HG03521 (cell line): ENCODE measurements around the gene CTNNA2.

Experiments
- ATAC-seq: cut with Tn5 transposase; IDR thresholded peaks from one replicate; pipeline ENCODE4 v1.9.1; 2021; ENCODE audit warnings: mild to moderate bottlenecking, moderate library complexity; ENCODE audit not compliant: unreplicated experiment

CTNNA2 gene

DNA sequence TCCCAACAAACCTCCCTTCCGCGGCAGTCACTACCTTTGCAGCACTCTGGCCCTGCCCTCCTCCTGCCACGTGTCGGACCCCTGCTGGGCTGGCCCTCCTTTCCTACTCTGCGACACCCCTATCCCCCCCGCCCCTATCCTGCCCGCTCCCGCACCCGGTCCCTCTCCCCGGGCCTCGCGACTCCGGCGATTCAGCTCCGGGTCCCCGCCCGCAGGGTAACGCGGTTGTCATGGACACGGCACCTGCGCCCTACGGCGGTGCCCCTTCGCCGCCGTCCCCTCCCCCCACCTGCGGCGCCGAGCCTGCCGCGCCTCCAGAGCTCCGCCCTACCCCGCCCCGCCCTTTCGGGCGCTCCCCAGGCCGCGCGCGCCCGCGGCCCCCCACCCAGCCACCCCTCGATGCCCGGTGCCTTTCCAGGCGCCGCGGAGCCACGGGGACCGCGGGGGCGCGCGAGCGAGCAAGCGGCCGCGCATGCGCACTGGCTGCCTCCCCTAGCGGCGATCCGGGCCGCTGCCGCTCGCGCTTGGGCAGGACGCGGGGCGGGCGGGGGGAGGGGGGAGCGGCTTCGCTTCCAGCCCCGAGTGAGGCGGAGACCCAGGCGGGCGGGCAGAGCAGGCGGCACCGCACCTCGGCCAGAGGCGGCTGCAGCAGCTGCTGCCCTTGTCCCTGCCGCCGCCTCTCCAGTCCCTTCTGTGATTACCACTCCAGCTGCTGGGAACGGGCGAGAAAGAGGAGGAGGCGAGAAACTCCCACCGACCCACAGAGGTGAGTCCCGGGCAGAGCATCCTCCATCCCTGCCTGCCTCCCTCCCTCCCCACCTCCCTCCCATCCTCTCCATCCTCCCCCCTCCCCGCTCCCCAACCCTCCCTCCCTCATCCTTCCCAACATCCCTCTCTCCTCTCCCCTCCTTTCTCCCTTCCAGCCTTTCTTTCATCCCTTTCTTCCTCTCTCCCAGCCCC lies at the start of gene CTNNA2:
TSS of gene CTNNA2 (plus strand) at position 610 of the 960 bp plus-strand sequence.
- ATAC-seq, result peak; percentile 71

DNA sequence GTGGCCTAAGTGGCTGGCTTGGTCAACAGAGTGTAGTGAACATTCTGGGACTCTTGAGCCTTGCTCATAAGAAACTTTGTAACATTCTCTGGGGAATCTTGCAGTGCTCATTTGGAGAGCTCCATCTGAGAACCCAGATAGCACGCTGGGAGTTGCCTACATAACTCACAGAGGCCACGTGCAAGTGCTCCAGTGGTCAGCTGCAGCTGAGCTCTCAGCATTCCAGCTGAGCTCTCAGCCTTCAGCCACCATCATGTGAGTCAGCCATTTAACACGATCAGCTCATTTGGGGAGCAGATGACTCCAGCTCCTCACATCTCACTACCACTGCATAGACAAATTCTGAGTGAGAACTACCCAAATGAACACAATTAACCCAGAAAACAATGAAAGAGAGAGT lies 25.5 kb upstream of the CTNNA2 start:
- no peak for ATAC-seq

DNA sequence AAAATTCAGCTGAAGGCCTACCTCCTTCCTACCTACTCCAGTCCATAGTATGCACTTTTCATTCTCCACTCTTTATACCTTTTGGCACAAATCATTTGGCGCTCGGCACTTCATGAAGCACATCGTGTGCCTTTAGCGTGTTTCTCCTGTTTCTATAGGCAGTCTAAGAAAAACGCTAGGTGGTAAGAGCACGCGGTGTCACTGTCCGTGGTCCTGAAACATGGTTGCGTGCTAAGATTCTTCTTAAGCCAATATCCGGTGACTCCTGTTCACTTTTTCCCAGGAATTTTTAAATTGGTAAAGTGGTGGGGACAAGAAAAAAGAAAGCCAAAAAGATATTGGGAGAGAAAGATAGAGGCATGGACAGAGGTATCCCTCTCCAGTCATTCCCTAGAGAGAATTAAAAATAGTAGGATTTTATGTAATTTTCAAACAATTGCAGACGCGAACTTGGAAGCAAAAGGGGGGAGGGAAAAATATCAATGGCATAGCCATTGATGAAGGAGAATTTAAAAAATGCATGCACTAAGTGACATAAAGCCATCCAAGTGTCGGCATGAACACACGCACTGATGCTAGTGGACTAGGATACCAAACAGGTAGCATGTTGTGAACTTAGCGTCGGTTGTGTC lies 1.4 kb upstream of the CTNNA2 start:
- no peak for ATAC-seq

DNA sequence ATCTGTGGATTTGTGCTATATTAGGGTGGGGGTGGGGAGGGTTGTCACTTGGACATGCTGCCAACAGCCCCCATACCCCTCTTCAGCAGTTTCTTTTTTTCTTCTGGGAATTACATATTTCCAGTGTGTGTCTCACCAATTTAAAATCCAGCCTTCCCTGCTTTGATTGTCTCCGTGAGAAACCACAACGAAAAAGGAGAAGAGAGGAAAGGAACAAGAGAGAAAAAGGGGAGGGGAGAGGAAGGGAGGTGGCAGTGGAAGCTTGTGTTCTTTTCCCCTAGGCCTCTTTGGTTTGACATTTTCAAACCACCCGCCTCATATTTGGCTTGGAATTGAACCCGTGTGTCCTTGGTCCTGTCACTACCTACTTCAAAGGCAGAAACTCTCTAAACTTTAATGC lies 860 bp downstream of the CTNNA2 start:
- no peak for ATAC-seq

DNA sequence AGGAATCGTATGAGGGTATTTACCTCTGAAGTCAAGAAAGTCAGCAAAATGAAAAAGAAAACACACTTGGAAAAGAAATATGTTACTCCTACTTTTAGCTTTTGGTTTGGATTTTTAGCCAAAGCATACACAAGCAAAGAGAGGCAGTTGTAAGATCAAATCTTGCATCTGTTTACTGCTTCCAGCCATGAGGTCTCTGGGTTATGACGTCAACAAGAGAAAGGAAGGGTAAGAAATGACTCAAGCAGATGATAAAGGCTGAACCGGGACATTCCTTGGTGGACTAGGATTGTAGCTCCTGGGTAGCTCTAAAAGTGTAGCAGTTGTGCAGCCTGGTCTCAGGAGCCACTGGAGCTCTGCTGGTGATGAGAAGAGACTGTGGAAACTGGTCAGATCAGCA lies 16.8 kb downstream of the CTNNA2 start:
- no peak for ATAC-seq

DNA sequence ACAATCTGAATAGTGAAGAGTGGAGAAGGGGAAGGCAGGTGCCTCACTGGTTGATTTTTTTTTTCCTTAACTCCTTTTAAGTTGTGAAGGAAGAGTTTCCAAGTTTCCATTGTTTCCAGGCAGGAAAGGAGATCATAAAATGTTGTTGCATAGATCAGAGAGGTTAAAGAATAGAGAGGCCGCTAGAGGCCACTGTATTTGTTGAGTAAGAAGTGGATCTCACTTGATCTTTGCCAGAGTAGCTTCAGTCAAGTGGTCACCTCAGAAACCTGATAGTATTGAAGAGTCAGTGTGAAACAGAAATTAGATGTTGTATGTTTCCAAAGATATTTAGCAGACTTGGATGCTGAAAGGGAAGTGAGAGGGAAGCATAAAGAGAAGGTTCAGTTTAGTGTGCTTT lies 17.6 kb downstream of the CTNNA2 start:
- ATAC-seq, result no peak

DNA sequence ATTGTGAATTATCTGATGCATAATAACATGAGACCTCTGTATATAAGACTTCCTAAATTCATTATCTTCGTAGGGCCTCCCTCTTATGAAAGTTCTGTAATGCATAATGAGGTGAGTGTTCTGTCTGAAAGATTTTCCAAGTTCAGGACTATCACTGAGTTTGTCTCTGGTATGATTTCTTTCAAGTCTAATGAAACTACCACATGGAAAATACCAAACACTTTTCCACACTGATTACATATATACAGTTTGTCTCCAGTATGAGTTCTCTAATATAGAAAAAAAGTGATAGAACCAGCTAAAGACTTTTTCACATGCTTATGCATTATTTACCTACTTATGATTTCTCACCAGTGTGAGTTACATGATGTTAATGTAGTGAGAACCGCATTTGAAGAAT lies 34.7 kb downstream of the CTNNA2 start:
- ATAC-seq, result no peak

DNA sequence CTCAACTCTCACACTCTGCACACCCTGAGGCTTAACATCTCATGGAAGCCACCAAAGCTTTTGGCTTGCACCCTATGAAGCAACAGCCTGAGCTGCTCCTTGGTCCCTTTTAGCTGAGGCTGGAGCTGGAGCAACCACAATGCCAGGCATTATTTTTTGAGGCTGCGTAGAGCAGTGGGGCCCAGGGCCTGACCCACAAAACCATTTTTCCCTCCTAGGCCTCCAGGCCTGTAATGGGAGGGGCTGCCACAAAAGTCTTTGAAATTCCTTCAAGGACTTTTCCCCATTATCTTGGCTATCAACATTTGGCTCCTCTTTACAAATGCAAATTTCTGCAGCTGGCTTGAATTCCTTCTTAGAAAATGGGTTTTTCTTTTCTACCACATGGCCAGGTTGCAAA lies 39.8 kb downstream of the CTNNA2 start:
- no peak for ATAC-seq

DNA sequence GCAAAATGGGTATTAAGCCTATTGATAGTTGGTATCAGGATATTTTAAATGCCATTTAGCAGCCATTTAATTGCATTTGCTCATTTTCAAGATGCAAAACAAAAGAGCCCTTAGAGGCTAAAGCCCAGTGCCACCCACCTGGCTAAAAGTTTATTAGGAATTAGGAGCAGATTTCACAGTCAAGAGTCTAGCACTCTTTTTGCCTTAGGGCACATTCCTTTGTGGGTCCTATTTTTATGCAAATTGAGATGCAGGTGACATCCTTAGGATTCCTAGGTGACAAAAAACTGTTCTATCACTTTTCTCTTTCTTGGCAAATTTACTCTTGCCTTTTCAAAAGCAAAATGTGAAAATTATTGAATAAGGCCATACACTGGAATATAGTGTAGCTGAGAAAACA lies 42.0 kb downstream of the CTNNA2 start:
- ATAC-seq, result no peak

DNA sequence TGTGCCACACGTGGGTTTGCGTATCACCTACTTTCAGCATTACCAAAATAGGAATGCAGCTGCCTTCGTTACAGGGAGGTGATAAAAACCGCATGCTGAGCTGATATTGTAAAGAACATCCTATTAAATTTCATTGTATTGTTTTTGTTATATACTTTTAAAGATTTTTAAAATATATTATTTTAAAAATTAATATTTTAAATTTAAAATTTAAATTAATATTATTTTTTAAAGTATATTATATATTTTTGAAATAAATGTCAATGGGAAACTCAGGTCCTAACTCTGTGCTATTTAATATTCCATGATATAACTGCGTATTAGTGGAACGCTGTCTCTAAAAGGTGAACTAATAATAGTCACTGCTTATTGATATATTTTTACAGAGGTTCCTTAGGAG lies 51.2 kb downstream of the CTNNA2 start:
- no peak for ATAC-seq

DNA sequence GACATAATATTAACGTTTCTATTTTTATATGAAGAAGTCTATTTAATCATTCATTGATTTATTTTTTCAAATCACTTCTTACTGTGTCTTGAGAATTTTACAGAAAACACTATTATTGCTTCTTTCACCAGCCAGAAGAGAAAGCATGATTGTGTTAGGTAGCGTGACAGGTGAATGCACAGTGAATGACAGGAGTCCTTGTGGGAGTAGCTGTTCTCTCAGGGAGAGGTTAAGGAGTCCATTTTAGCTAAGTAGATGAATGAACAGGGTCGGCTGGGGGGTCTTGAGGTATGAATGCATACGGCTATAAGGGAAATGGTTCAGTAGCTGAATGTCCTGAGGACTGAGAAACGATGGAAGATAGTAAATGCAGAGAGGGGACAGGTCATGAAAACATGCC lies 56.2 kb downstream of the CTNNA2 start:
- no peak for ATAC-seq

DNA sequence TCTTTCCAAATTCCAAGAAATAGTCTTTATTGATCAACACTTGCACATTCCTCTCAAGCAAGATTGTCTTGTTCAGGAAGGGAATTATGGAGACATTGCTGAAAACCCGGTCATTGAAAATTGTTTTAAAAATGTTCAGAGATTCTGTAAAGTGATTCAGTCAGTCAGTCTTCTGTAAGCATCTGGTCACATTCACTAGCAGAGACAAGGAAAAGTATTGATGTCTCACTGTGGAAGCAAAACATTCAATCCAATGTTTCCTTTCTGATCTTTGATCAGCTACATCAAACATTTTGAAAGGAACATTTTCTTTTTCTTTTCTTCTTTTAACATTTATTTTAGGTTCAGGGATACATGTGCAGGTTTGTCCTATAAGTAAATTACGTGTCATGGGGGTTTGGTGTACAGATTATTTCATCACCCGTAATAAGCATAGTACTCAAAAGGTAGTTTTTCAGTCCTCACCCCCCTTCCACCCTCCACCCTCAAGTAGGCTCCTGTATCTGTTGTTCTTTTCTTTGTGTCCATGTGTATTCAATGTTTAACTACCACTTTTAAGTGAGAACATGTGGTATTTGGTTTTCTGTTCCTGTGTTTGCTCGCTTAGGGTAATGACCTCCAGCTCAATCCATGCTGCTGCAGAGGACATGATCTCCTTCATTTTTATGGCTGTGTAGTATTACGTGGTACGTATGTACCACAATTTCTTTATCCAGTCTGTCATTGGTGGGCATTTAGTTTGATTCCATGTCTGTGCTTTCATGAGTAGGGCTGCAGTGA lies 61.2 kb downstream of the CTNNA2 start:
- ATAC-seq, result no peak

DNA sequence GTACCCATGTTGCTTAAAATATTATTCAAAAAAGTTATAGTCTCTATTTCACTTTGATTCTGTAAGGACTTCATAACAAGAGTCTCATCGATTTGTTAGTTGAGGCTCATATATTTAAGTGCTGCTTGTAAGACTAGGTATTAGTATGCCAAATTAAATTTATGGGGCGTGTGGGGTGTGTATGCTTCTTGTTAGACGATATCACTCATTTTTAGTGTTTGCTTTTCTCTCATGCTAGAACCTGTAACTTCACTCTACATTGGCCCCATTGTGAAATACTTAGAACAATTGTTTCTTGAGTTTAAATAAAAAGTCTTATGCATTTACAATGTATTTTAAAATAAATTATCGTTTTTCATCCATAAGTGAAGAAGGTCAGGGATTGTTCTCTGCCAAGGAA lies 63.6 kb downstream of the CTNNA2 start:
- no peak for ATAC-seq

DNA sequence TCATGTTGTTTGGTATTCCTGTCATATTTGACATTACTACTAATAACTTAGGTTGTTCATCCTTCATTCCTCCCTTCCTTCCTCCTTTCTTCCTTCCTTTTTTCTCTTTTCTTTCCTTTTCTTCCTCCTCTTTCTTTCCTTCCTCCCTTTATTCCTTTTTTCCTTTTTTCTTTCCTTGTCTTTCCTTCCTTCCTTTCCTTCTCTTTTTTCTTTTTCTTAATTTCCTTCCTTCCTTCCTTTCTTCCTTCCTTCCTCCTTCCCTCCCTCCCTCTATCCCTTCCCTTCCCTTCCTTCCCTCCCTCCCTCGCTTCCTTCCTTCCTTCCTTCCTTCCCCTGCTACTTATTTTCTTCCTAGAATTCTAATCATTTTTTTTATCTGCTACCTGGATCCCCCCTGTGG lies 66.1 kb downstream of the CTNNA2 start:
- no peak for ATAC-seq

DNA sequence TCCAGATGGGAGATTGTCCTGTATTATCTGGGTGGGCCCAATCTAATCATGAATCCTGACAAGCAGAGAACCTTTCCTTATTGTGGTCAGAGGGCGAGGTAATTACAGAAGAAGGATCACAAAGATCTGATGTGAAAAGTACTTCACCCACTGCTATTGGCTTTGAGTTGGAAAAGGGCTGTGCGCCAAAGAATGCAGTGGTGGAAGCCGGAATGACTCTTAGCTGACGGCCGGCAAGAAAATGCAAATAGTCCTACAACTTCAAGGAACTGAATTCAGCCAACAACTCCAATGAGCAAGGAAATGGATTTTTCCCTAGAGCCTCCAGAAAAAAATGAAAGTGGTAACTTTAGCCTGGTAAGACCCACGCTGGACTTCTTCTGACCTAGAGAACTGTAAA lies 67.3 kb downstream of the CTNNA2 start:
- no peak for ATAC-seq

DNA sequence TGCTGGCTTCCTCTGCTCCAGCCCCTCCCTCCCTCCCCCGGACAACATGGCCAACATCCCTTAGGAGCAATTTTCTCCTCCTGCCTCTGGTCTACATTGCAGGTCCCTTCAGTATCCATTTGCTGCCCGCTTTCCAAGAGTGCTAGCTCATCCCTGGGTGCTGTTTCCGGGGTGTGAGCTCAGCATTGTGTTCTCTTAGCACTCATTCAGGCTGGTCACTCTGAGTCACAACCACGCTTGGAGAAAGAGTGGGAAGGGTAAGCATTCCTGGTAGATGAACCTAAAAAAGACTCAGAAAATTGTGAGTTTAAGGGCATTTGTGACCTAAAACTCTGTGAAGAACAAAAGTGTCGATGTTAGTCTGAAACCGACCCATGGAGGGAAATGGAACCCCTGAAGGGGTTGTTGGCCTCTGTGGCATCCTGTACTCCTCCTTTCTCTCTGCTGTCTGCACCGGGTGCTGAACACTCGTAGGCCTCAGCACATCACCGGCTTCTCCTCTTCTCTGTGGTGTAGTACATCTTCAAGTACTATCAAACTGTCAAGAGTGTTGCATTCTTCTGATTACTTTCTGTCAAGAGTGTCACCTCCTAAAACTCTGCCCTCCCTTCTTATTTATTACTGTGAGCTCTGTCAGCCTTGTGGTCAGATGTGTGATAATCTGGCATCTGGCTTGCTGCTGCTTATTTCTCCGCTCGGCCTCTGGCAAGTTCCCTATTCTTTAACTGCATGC lies 73.0 kb downstream of the CTNNA2 start:
- no peak for ATAC-seq

DNA sequence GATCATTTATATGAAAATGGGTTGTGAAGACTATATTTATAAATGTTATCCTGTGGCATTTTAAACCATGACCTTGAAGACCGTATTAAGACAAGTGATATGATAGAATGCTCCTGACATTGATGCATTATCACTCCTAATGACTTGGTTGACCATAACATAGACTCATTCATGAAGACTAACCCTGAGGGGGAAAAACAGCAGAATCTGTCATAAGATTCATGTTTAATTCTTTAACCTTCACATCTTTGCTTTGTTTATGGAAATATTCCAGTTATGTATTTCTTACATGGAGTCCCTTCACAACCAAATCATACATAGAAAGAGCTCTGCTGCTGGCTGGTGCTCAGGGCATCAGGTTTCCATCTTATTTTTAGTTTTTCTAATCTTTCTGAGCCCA lies 78.4 kb downstream of the CTNNA2 start:
- no peak for ATAC-seq

DNA sequence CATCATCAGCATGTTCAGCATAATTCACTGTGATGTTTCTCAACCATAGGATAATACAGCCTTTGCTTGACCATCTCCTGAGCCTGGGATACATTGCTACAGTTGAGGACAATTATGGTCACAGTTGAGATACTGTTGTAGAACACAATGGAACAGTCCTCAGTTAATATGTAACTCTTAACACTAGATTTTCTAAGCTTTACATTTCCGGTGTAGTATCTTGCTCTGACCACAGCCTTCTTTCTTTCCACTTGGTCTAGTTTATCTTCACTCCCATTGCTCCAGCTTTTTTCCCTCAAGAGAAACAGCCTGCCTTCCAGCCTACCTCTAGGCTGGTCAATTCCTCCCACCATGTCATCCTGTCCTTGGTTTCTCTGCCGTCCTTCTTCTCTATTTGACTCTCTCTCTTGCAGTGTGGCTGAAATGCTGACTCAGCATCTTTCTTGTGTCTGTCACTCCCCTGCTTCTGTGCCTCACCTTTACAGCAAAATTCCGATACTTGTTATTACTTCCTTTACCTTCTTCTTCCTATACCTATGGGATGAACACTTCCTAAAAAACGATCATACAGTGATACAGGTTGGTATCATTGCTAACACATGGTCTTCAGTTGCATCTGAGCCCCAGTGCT lies 80.5 kb downstream of the CTNNA2 start:
- ATAC-seq, result no peak

DNA sequence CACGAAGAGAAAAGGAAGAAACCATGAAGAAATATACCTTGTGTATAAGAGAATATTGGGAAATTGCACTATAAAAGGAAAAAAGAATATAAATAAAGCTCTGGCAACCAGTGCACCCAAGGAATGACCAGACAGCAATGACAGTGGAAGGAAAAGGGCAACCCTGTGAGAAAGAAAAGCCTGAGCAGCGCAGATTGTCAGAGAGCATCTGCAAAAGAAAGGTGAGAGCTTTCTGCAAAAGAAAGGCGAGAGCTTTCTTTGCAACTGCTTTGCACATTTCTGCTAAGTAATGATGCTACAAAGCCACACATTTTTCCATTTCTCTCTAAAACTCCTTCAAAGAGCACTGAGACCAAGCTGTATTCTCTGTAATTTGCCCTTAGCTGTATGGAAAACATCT lies 83.6 kb downstream of the CTNNA2 start:
- no peak for ATAC-seq

DNA sequence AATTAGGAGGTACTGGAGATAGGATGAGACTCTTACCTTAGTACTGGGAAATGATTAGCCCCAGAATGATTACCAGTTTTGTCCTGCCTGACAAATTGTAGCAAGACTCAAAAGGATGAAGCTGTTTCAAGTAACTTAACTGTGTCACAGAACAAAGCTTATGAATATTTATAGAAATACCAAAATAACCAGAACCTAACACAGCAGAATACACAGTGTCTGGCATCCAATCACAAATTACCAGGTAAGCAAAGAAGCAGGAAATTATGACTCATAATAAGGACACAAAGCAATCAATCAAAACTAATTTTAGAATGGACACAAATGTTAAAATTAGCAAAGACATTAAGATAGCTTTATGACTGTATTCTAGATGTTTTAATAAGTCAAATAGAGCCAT lies 91.9 kb downstream of the CTNNA2 start:
- no peak for ATAC-seq
